ENCODE data around the gene TMC4.

- TF ChIP-seq CTCF (IDR thresholded peaks at IDR 0.05) (peak in 1 of 6 experiments; percentile 18), POLR2A (IDR thresholded peaks at IDR 0.05) (no peak)
These were observed 7.0 kb upstream of the TMC4 start for GRCh38 chr19:54179921-54180461.

Measured in adrenal gland (tissue), 5 donors.